Right hindlimb (tissue), 1 donor: ENCODE data around the gene AMBRA1.

Source experiments
- DNase-seq: peaks from one replicate; pipeline ENCODE4 v3.0.0-alpha.2; 2018

Gene AMBRA1

GRCh38 chr11:46435679-46436078 lies 158.1 kb downstream of the AMBRA1 start:
- no peak for DNase-seq

GRCh38 chr11:46431211-46431610 lies 162.6 kb downstream of the AMBRA1 start:
- no peak for DNase-seq

- DNase-seq: no peak
Measured at GRCh38 chr11:46429717-46430116, 164.1 kb downstream of the AMBRA1 start.

GRCh38 chr11:46427364-46427763 lies 166.5 kb downstream of the AMBRA1 start:
- DNase-seq: no peak

- DNase-seq: no peak
Measured at GRCh38 chr11:46426233-46426991, 167.4 kb downstream of the AMBRA1 start.

- no peak for DNase-seq
Measured at GRCh38 chr11:46422588-46422987, 171.2 kb downstream of the AMBRA1 start.

- no peak for DNase-seq
Measured at GRCh38 chr11:46421257-46421880, 172.5 kb downstream of the AMBRA1 start.

GRCh38 chr11:46420513-46420912 lies 173.3 kb downstream of the AMBRA1 start:
- no peak for DNase-seq

GRCh38 chr11:46418751-46419150 lies 175.1 kb downstream of the AMBRA1 start:
- DNase-seq: no peak

GRCh38 chr11:46417711-46418110 lies 176.1 kb downstream of the AMBRA1 start:
- DNase-seq: no peak

- DNase-seq: no peak
Measured at GRCh38 chr11:46414879-46415278, 178.9 kb downstream of the AMBRA1 start.

GRCh38 chr11:46414466-46414796 lies 179.4 kb downstream of the AMBRA1 start:
- DNase-seq: no peak

- DNase-seq: no peak
Measured at GRCh38 chr11:46413760-46414465, 179.9 kb downstream of the AMBRA1 start.

GRCh38 chr11:46410021-46410420 lies 183.8 kb downstream of the AMBRA1 start:
- DNase-seq: no peak

- DNase-seq: no peak
Measured at GRCh38 chr11:46408407-46408986, 185.3 kb downstream of the AMBRA1 start.

GRCh38 chr11:46407635-46408034 lies 186.2 kb downstream of the AMBRA1 start:
- DNase-seq: no peak

- no peak for DNase-seq
Measured at GRCh38 chr11:46404476-46405017, 189.3 kb downstream of the AMBRA1 start.

GRCh38 chr11:46402957-46403902 lies 190.6 kb downstream of the AMBRA1 start:
- no peak for DNase-seq

- DNase-seq: no peak
Measured at GRCh38 chr11:46397526-46397925, 196.3 kb downstream of the AMBRA1 start.

- DNase-seq: no peak
Measured at GRCh38 chr11:46393759-46394158, 200.1 kb downstream of the AMBRA1 start.

- DNase-seq: no peak
Measured at GRCh38 chr11:46393231-46393616, 200.6 kb downstream of the AMBRA1 start.
